GM12891 (cell line): ENCODE results near the gene EPB41.

ENCODE experiments used
- POLR2A ChIP-seq: IDR thresholded peaks from 2 replicates; pipeline ENCODE4 v1.6.1; 2011; ENCODE audit warnings: low read depth, low read length, control low read depth
- TAF1 ChIP-seq: IDR thresholded peaks from 2 replicates; pipeline ENCODE4 v1.6.1; 2011; ENCODE audit warnings: low read depth, low read length, control low read depth

DNA sequence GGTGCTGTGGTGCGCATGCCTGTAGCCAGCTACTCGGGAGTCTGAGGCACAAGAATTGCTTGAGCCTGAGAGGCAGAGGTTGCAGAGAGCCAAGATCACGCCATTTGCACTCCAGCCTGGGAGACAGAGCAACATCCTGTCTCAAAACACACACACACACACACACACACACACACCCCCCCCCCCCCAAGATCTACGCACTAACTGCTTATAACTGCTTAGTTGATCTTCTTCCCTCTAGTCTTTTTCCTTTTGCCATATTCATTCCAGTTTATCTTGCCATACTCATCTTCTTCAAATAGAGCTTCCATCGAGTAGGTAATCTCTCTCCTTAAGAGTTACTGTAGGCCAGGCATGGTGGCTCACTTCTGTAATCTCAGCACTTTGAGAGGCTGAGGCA lies 20.9 kb downstream of the EPB41 start:
- TF ChIP-seq POLR2A, result no peak
- no peak for TF ChIP-seq TAF1
